Daoy (cell line): ENCODE measurements around the gene MGST2. TPM values are rescaled to one million over a fixed set of nuclear protein-coding genes. Genes with fewer than 3 reads are reported as not detected.
"Not testable (repeated sequence)": the region's sequence is repeated elsewhere in the genome, so short reads cannot be mapped to it uniquely, and the experiment has no call there.

Source experiments
- DNase-seq: peaks from one replicate; pipeline ENCODE4 v3.0.0-alpha.2; 2015; ENCODE audit warnings: low read depth
- total RNA-seq: library from RNA; depleted of rRNA; stranded (reverse); fragments of >200 nt; shearing (Covaris generic); gene quantifications from 2 replicates; pipeline ENCODE4 v1.2.3, GENCODE V29; 2014; rRNA removed

MGST2 gene
- 21.2 and 23.2 TPM in 2 replicates for total RNA-seq

- peak; percentile 60 for DNase-seq
These were observed at the start of gene MGST2 for GRCh38 chr4:139665690-139666529. MGST2 (plus strand) TSS chr4:139665819; CDS start chr4:139666020, 201 bp downstream.

GRCh38 chr4:139617702-139618490 lies 47.7 kb upstream of the MGST2 start:
- no peak for DNase-seq

GRCh38 chr4:139619644-139620043 lies 46.0 kb upstream of the MGST2 start:
- no peak for DNase-seq

GRCh38 chr4:139622901-139623381 lies 42.7 kb upstream of the MGST2 start:
- DNase-seq, result no peak

- no peak for DNase-seq
These were observed 41.1 kb upstream of the MGST2 start for GRCh38 chr4:139624441-139625092.

GRCh38 chr4:139625093-139625455 lies 40.5 kb upstream of the MGST2 start:
- no peak for DNase-seq

GRCh38 chr4:139625482-139625881 lies 40.1 kb upstream of the MGST2 start:
- DNase-seq, result no peak

- DNase-seq, result no peak
These were observed 37.2 kb upstream of the MGST2 start for GRCh38 chr4:139628184-139629012.

GRCh38 chr4:139629436-139630125 lies 36.0 kb upstream of the MGST2 start:
- DNase-seq, result no peak

GRCh38 chr4:139630126-139630495 lies 35.5 kb upstream of the MGST2 start:
- DNase-seq, result no peak

GRCh38 chr4:139630991-139631390 lies 34.6 kb upstream of the MGST2 start:
- no peak for DNase-seq

- DNase-seq, result no peak
These were observed 33.8 kb upstream of the MGST2 start for GRCh38 chr4:139631791-139632190.

- DNase-seq, result not testable (repeated sequence)
These were observed 32.9 kb upstream of the MGST2 start for GRCh38 chr4:139632739-139633138.

- no peak for DNase-seq
These were observed 32.4 kb upstream of the MGST2 start for GRCh38 chr4:139633195-139633594.

- DNase-seq, result peak; percentile 25
These were observed 32.0 kb upstream of the MGST2 start for GRCh38 chr4:139633661-139634060.

GRCh38 chr4:139635966-139636365 lies 29.7 kb upstream of the MGST2 start:
- DNase-seq, result no peak

GRCh38 chr4:139638306-139638705 lies 27.3 kb upstream of the MGST2 start:
- not testable (repeated sequence) for DNase-seq

GRCh38 chr4:139639654-139640053 lies 26.0 kb upstream of the MGST2 start:
- no peak for DNase-seq

- no peak for DNase-seq
These were observed 24.4 kb upstream of the MGST2 start for GRCh38 chr4:139641218-139641617.

GRCh38 chr4:139642364-139642763 lies 23.3 kb upstream of the MGST2 start:
- no peak for DNase-seq
